Mesenchymal stem cell (in vitro differentiated cells and primary cell): ENCODE data around the gene RPN1.

Experiments
- DNase-seq: peaks from one replicate; pipeline ENCODE4 v3.0.0-alpha.2; 2013
- H2AFZ ChIP-seq: one replicate; pipeline ENCODE4 v1.6.1; 2013; ENCODE audit warnings: low read depth, mild to moderate bottlenecking, control low read depth, inconsistent platforms, low read length, moderate library complexity
- H2AK5ac ChIP-seq: 2 replicates; pipeline ENCODE4 v1.6.1; 2013; ENCODE audit warnings: low read length, moderate library complexity, mild to moderate bottlenecking, inconsistent platforms; ENCODE audit not compliant: severe bottlenecking
- H2BK120ac ChIP-seq: one replicate; pipeline ENCODE4 v1.6.1; 2013; ENCODE audit warnings: low read depth, mild to moderate bottlenecking, inconsistent platforms, low read length, moderate library complexity
- H2BK12ac ChIP-seq, 2 experiments: one replicate each; pipeline ENCODE4 v1.6.1; 2013; ENCODE audit warnings: inconsistent platforms in 2 of 2, low read length in 2 of 2, mild to moderate bottlenecking in 2 of 2, moderate library complexity in 2 of 2, control low read depth in 1 of 2
- H2BK15ac ChIP-seq: one replicate; pipeline ENCODE4 v1.6.1; 2013; ENCODE audit warnings: mild to moderate bottlenecking, low read depth, inconsistent platforms; ENCODE audit not compliant: poor library complexity, severe bottlenecking
- H2BK5ac ChIP-seq: 2 replicates; pipeline ENCODE4 v1.6.1; 2013; ENCODE audit warnings: low read depth, mild to moderate bottlenecking, low read length, control low read depth, inconsistent platforms; ENCODE audit not compliant: poor library complexity, severe bottlenecking
- H3K14ac ChIP-seq, 2 experiments: one replicate each; pipeline ENCODE4 v1.6.1; 2013; ENCODE audit warnings: inconsistent platforms in 2 of 2, low read length in 2 of 2, control low read depth in 1 of 2, mild to moderate bottlenecking in 1 of 2, moderate library complexity in 1 of 2
- H3K18ac ChIP-seq, 2 experiments: one replicate each; pipeline ENCODE4 v1.6.1; 2013; ENCODE audit warnings: inconsistent platforms in 2 of 2, low read length in 2 of 2, control low read depth in 1 of 2, low read depth in 1 of 2, mild to moderate bottlenecking in 1 of 2
- H3K23ac ChIP-seq, 2 experiments: one replicate each; pipeline ENCODE4 v1.6.1; 2013; ENCODE audit warnings: inconsistent platforms in 2 of 2, low read length in 2 of 2, mild to moderate bottlenecking in 2 of 2, moderate library complexity in 2 of 2, control low read depth in 1 of 2
- H3K27ac ChIP-seq: 2 replicates; pipeline ENCODE4 v1.5.1; 2013; ENCODE audit warnings: mild to moderate bottlenecking, moderate library complexity, low read length, control low read depth, inconsistent platforms; ENCODE audit not compliant: poor library complexity, severe bottlenecking
- H3K27me3 ChIP-seq, 2 experiments: 2 replicates each; pipeline versions ENCODE4 v1.6.1 to v1.7.0; 2013; ENCODE audit warnings: low read length in 2 of 2, mild to moderate bottlenecking in 2 of 2, moderate library complexity in 2 of 2, control low read depth in 1 of 2, inconsistent platforms in 1 of 2; ENCODE audit not compliant: control insufficient read depth in 1 of 2, insufficient read depth in 1 of 2
- H3K36me3 ChIP-seq, 2 experiments: 2 replicates each; pipeline versions ENCODE4 v1.6.1 to v1.7.0; 2013; ENCODE audit warnings: low read length in 2 of 2, control low read depth in 1 of 2, inconsistent platforms in 1 of 2, low read depth in 1 of 2, mild to moderate bottlenecking in 1 of 2; ENCODE audit not compliant: insufficient read depth in 2 of 2, control insufficient read depth in 1 of 2
- H3K4ac ChIP-seq, 2 experiments: one replicate each; pipeline ENCODE4 v1.6.1; 2013; ENCODE audit warnings: inconsistent platforms in 2 of 2, low read length in 2 of 2, mild to moderate bottlenecking in 2 of 2, moderate library complexity in 2 of 2, control low read depth in 1 of 2, low read depth in 1 of 2
- H3K4me1 ChIP-seq: 2 replicates; pipeline ENCODE4 v1.6.1; 2013; ENCODE audit warnings: low read depth, low read length, control low read depth; ENCODE audit not compliant: control insufficient read depth, insufficient read depth
- H3K4me2 ChIP-seq: 2 replicates; pipeline ENCODE4 v1.6.1; 2013; ENCODE audit warnings: low read length, mild to moderate bottlenecking, inconsistent platforms; ENCODE audit not compliant: poor library complexity, severe bottlenecking
- H3K4me3 ChIP-seq, 2 experiments: 2 replicates each; pipeline versions ENCODE4 v1.5.1 to v1.7.0; 2013; ENCODE audit warnings: low read length in 2 of 2, mild to moderate bottlenecking in 2 of 2, control low read depth in 1 of 2, low read depth in 1 of 2; ENCODE audit not compliant: insufficient read depth in 1 of 2
- H3K79me1 ChIP-seq: replicated peaks from 2 replicates; pipeline ENCODE4 v1.6.1; 2013; ENCODE audit warnings: mild to moderate bottlenecking, control low read depth, low read length, inconsistent platforms; ENCODE audit not compliant: poor library complexity, severe bottlenecking
- H3K9ac ChIP-seq: 2 replicates; pipeline ENCODE4 v1.7.0; 2013; ENCODE audit warnings: mild to moderate bottlenecking, low read length, moderate library complexity
- H3K9me3 ChIP-seq: 2 replicates; pipeline ENCODE4 v1.7.0; 2013; ENCODE audit warnings: mild to moderate bottlenecking, low read length; ENCODE audit not compliant: control insufficient read depth
- H4K8ac ChIP-seq: one replicate; pipeline ENCODE4 v1.6.1; 2013; ENCODE audit warnings: inconsistent platforms, mild to moderate bottlenecking, low read length, moderate library complexity
- H4K91ac ChIP-seq: one replicate; pipeline ENCODE4 v1.6.1; 2013; ENCODE audit warnings: mild to moderate bottlenecking, low read length, inconsistent platforms
- WGBS: methylation state at CpG from one replicate; pipeline ENCODE4 v1.1.7; 2013; ENCODE audit warnings: mixed read lengths; 5-methylcytosine and 5-hydroxymethylcytosine counted together

The RPN1 gene

DNA sequence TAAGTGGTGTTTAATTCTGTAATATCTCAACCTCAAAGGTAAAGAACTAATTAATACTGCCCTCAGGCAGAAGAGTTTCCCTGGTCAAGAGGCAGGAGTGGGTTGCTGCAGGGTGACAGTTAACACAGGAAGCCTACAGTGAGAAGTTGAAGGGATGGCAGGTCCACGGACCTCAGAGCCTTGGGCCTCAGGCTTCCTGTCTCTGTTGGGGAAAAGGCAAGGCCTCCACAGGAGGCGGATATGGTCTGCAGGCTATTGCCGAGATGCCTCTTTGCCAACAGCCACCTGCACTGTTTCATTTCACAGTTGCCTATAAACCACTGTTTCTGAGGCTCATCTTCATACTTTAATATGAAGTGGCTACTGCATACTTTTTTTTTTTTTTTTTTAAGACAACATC is 33.3 kb upstream of the RPN1 start:
- H2BK5ac ChIP-seq = no peak overlapping the region
- no peak overlapping the region for H4K91ac ChIP-seq
- H3K79me1 ChIP-seq = no peaks in the 10 kb centered on the region
- H3K23ac ChIP-seq = no peak overlapping the region
- H2AK5ac ChIP-seq = no peak overlapping the region
- H3K18ac ChIP-seq = no peak overlapping the region
- no peak overlapping the region for H3K9ac ChIP-seq
- 78% methylated on average over 3 of the region's 3 CpGs for WGBS
- no peak overlapping the region for H2BK15ac ChIP-seq
- H3K36me3 ChIP-seq = no peaks in the 10 kb centered on the region
- no peak overlapping the region for H3K4ac ChIP-seq
- no peak overlapping the region for H2BK120ac ChIP-seq
- no peak overlapping the region for H3K4me3 ChIP-seq
- H4K8ac ChIP-seq = no peak overlapping the region
- no peak overlapping the region for H3K4me2 ChIP-seq
- no peaks in the 10 kb centered on the region for H3K27me3 ChIP-seq
- H2BK12ac ChIP-seq = no peak overlapping the region
- no peak overlapping the region for H3K27ac ChIP-seq
- no peak overlapping the region for H2AFZ ChIP-seq
- no peaks in the 10 kb centered on the region for H3K4me1 ChIP-seq
- no peaks in the 10 kb centered on the region for H3K9me3 ChIP-seq
- no peak overlapping the region for H3K14ac ChIP-seq
- DNase-seq = no peak

DNA sequence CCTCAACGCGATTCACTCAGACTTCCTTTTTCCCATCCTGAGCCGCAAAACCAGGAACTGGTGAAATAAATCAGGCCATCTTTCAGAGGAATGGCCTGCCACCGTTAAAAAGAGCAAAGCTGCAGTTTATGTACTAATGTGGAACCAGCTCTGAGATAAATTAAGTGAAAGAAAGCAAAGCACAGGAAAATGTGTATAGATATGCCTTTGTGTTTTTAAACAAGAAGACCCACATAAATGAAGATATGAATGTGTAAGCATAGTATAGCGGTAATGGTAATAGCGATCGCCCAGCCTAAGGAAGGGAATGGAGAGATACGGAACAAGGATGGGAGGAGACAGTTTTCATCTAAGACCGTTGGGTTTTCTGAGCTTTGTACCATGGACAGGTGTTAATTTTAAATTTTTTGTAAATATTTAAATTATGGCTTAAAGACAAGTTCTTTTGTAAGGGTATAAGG is 30.8 kb upstream of the RPN1 start:
- 68% methylated on average over 7 of the region's 9 CpGs for WGBS

GRCh38 chr3:128680603-128681368 is 30.2 kb upstream of the RPN1 start:
- Histone ChIP-seq H3K4me1 (peaks cover 3% of the 10 kb centered on the region), H3K4me2 (peak overlapping the region; percentile 67), H3K14ac (peak overlapping the region in 1 of 2 experiments; percentile 96), H2AFZ (peak overlapping the region; percentile 87), H3K4me3 (peak overlapping the region; percentile 71 to 95), H2BK5ac (peak overlapping the region; percentile 94), H3K4ac (peak overlapping the region; percentile 47 to 95), H3K27ac (peak overlapping the region; percentile 97), H3K9me3 (no peaks in the 10 kb centered on the region), H4K8ac (peak overlapping the region; percentile 98), H2BK15ac (peak overlapping the region; percentile 96), H3K9ac (peak overlapping the region; percentile 100), H3K79me1 (no peaks in the 10 kb centered on the region), H3K27me3 (no peaks in the 10 kb centered on the region), H3K36me3 (no peaks in the 10 kb centered on the region), H3K18ac (peak overlapping the region; percentile 94 to 99), H2BK120ac (peak overlapping the region; percentile 81), H3K23ac (no peak overlapping the region), H2BK12ac (no peak overlapping the region), H4K91ac (peak overlapping the region; percentile 99), H2AK5ac (no peak overlapping the region)
- DNase-seq = peak; percentile 97
- under 1% methylated on average over 66 of the region's 67 CpGs for WGBS

More for the DNA sequence above, 30.8 kb upstream of the RPN1 start:
- Histone ChIP-seq H3K79me1 (no peaks in the 10 kb centered on the region), H4K91ac (peak overlapping the region; percentile 99), H3K27me3 (no peaks in the 10 kb centered on the region), H3K23ac (no peak overlapping the region), H4K8ac (peak overlapping the region; percentile 98), H3K4me2 (peak overlapping the region; percentile 67), H3K18ac (peak overlapping the region; percentile 94 to 99), H3K4ac (peak overlapping the region in 1 of 2 experiments; percentile 95), H2BK12ac (no peak overlapping the region), H3K4me3 (peak overlapping the region; percentile 71 to 95), H2BK15ac (no peak overlapping the region), H3K14ac (peak overlapping the region in 1 of 2 experiments; percentile 48), H3K27ac (peak overlapping the region; percentile 36), H2BK120ac (no peak overlapping the region), H2AFZ (peak overlapping the region; percentile 87), H2BK5ac (no peak overlapping the region), H2AK5ac (no peak overlapping the region), H3K9me3 (no peaks in the 10 kb centered on the region), H3K9ac (peak overlapping the region; percentile 100), H3K4me1 (peaks cover 3% of the 10 kb centered on the region), H3K36me3 (no peaks in the 10 kb centered on the region)
- DNase-seq = no peak

- Histone ChIP-seq H3K79me1 (no peaks in the 10 kb centered on the region), H2BK15ac (no peak overlapping the region), H3K4ac (no peak overlapping the region), H3K4me3 (no peak overlapping the region), H3K27me3 (no peaks in the 10 kb centered on the region), H3K9me3 (no peaks in the 10 kb centered on the region), H3K14ac (no peak overlapping the region), H4K91ac (no peak overlapping the region), H2BK5ac (no peak overlapping the region), H2BK12ac (no peak overlapping the region), H2BK120ac (no peak overlapping the region), H3K9ac (no peak overlapping the region), H2AFZ (no peak overlapping the region), H4K8ac (no peak overlapping the region), H3K4me1 (peaks cover 3% of the 10 kb centered on the region), H3K4me2 (no peak overlapping the region), H3K36me3 (no peaks in the 10 kb centered on the region), H2AK5ac (no peak overlapping the region), H3K18ac (no peak overlapping the region), H3K27ac (no peak overlapping the region), H3K23ac (no peak overlapping the region)
- no peak for DNase-seq
- WGBS = 100% methylated on average over 2 of the region's 2 CpGs
These were observed 28.7 kb upstream of the RPN1 start for GRCh38 chr3:128679338-128679737.
